HS-5 (cell line): Measurements from ENCODE around the gene SPSB1.

Experiments used
- DNase-seq: peaks from one replicate; pipeline ENCODE4 v3.0.0-alpha.2; 2012; ENCODE audit warnings: low read depth

Gene SPSB1

DNA sequence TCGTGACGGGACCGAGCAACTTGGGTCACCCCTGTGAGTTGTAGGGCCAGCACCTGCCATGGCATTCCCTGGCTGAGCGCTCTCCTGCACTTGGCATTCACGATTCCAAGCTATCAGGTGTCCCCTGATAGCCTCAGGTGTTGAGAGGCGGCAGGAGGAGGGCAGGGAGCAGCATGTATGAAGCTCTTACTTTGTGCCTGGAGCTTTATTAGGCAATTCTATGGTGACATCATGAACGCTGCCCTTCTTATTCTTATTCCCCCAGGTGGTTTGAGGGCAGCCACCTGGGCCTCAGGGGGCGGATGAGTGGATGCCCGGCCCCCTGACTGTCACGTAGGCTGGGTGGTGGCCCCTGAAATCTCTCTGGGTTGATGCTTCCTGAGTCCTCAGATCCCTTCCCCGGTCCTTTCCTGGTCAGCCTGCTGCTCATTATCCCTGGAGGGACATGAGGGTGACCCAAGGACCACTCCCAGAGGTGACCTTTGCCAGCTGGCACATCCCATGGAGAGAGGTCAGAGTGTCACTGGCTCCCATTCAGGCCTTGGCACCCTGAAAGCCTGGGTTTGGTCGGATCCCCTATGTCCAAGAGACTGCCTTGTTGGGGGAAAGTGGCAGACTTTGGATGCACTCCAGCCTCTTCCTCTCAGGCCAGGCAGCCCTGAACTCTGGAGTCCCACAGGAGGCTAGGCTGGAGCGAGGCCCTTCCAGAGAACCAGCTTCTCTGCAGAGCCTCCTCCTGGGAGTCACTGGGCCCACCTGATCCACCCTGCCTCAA is 51.9 kb downstream of the SPSB1 start:
- no peak for DNase-seq

DNA sequence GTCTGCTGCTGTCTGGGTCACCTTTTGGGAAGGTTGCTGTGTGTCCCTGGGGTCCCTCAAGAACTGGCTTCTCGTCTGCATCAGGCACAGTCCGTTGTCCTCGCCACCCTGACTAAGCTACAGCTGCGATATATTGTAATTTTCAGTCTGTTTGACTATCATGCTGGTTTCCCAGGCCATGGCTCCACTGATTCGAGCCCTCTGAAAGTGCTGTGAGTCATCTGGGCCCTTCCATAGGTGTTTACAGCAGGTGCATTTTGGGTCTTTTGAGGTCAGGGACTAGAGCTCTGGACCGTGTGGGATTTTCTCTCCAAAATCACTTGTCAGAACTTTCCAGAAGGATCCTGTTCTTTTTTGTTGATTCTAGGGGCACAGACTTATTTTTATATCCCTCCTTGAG is 52.8 kb downstream of the SPSB1 start:
- no peak for DNase-seq

DNA sequence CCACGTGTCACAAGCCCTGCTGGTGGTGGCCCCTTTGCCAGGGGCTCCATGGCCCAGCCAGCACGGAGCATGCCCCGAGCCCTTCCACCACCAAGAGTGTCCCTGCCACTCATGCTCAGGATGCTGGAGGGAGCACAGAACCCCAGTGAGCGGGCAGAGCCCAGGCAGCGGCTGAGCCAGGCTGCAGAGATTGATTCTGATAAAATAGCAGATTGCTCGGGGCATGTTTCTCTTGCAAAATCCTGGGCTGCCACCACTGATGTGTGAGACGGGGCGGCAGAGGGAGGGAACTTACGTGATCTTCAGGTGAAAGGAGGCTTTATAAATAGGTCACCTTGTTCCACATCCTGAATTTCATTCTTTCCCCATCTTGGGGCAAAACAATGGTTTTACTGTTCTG is 53.2 kb downstream of the SPSB1 start:
- DNase-seq = no peak

DNA sequence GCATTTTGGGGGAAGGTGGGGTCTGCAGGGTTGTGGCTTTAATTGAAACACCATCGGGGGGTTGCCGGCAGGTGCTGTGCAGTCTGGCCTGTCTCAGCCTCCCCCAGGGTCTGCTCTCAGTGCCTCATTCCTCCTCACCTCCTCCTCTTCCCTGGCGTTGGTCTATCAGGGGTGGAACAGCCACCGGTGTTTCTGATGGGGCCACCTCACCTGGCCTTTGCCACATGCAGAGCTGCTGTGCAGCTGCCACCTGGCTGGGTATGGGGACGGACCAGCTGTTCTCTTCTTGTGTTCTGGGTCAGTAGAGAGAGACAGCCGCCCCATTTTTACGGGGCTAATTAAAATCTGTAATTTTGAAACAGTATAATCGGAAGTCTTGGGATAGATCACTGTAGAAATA is 53.9 kb downstream of the SPSB1 start:
- no peak for DNase-seq

DNA sequence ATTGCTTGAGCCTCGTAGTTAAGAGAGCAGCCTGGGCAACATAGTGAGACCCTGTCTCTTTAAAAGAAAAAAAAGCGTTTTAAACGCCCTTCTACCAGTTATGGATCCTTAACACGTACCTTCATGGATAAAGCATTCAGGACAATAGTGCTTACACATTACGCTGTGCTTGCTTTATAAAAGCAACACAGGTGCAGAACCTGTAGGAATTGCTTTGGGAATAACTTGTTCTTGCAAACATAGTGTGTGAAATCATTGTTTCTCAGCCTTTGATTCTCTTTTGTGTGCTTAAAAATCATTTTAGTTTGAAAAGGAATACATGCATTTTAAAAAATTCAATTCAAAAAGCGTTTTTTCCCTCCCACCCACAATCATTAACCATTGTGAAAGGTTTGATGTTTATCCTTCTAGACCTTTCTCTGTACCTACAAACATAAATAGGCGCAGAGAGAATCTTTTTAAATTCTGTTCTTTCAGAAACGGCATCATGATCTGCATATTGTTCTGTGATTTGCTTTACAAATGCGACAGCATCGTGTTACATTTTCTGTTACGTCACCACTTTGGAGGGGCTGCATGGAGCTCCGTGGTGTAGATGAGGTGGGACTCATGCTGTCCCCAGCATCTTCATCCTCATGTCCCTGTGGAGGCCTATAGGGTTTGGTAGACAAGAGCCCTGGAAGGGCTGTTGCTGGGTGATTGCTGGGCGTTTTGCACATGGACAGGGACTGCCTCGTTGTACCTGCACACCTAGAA is 54.6 kb downstream of the SPSB1 start:
- DNase-seq = no peak

DNA sequence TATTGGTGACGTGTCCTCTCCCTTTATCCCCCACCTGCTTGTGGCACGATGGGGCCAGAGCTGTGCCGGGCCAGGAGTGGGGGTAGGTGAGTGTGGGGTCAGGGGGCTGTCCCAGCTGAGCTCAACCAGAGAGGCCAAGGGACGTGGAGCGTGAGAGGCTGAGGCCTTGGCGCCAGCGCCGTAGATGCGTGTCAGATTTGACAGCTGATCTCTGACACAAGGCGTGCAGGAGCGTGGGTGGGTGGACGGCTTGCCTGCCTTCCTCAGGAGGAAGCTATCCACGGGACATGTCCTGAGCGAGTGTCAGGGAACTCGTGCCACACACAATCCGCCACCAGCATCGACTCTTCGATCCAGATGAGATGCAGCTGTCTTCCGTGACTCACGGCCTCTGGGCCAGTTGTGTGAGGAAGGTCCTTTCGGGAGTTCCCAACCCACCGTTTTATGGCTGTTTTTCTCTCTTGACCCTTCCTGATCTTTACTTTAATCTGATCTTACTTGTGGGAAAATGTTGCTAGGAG is 56.7 kb downstream of the SPSB1 start:
- DNase-seq = no peak

DNA sequence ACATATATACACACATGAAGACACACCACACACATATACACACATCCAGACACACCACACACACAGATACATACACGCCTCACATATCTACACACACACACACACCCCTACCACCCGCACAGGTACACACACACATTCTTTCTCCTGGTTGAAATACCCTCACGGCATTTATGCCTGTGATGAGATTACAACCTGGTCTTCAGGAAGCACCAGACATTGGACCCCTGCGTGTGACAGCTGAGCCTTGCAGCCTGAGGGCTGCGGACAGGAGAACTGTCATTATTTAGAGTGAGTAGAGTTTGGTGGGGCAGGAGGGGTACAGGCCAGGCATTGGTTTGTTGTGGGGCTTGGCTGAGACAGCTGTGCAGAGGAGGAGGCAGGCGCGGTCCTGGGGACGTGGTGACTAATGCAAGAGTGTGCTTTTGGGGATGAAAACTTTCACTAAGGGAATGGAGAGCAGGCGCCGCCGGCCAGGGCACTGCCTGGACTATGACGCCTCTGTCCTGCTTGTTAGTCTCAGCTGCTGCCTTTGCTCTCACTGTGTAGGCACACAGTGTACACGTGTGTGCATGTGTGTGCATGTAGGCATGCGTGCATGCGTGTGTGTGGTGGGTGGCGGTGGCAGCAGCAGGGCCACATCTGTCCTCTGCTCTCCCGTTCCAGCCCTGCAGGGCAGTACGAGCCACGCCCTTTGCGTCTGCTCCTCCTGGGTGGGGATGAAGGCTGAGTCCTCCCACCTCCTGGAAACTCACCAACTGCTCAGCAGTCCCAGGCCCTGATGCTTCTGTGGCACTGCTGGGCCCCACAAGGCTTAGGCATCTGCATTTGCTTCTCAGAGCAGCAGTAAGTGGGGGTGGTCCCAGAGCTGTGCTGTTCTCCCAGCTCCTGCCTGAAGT is 57.6 kb downstream of the SPSB1 start:
- DNase-seq = no peak

DNA sequence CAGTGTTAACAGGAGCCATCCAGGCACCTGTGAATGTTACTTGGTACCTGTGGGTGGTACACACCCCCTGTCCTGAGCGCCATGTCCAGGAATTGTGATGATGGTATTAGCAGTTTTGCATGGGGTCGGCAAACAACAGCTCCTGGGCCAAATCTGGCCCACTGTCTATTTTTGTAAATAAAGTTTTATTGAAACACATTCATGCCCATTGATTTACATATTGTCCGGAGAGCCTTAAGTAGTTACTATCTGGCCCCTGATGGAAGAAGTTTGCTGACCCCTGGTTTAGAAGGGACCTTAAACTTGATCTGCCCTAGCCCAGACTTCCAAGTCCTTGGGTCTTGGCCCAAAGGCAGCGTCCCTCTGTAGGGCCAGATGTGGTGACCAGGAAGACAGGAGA is 58.3 kb downstream of the SPSB1 start:
- DNase-seq = no peak

DNA sequence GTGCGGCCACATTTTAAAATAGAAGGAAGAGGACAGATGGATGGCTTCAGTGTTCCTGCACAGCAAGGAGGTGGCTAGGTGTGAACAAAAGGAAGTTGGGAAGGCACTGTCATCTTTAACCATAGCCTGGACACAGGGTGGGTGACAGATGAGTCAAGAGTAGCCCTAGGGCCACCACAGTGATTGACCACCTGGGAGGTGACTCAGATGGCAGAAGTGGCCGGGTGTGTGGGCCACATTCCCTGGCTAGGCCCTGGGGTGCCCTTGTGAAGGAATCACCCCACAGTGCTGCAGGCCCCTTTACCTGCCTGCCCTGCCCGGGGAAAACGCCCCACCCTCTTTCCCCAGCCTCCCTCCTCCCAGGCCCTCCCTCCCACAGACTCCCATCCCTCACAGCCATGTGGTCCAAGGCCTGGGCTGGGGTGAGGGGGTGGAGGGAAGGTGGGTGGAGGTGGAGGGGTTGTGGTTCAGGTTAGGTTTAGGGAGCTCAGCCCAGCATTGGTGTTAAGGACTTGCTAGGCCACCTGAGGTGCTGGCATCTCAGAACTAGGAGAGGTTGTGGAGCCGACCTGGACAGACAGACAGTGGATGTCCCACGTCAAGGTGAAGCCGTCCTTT is 59.1 kb downstream of the SPSB1 start:
- DNase-seq = no peak

DNA sequence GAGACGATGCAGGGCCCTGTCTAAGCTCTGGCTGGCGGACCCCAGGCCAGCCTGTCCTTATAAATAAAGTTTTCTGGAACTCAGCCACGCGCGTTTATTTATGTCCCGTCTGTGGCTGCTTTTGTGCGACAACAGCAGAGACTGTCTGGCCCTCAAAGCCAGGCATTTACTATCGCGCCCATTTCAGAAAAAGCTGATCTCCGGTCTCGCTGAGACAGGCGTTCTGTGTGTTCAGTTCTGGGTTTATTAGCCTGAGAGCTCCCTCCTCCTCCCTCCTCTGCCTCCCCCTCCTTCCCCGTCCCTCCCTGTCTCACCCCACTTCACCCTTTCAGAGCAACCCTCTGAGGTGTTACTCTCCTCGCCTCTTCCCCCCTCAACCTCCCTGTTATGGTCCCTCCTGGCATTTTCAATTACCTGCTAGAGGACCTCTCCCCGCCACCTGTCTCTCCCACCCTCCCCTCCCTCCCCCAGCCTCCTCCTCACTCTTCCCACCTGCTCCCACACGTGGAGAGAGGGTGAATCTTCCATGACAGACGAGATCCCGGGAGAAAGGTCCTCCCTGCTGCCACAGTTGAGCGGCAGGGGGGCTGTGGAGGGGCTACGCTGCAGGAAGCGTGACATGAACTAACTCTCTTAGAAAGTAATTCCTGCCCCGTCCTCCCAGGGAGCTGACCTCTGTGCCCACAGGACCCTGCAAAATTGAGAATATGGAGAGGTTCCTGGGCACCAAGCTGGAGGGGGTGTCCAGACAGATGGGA is 59.9 kb downstream of the SPSB1 start:
- no peak for DNase-seq

DNA sequence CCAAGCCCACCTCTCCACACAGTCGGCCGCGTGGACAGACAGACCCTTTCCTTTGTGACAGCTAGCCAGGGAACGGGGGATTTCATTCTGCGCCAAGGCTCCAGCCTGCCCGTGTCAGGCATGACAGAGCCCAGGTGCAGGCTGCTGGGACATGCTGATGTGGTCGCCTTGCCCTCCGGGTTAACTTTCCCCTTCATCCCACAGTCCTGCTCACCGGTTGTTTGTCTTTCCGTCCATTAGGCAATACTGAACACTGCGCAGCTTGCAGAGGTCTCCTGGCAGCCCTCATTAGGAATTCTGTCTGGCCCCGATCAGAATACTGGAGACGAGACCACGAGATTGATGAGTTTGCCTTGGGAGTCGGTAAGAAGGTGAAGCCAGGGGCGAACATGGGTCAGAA is 62.8 kb downstream of the SPSB1 start:
- DNase-seq = no peak

DNA sequence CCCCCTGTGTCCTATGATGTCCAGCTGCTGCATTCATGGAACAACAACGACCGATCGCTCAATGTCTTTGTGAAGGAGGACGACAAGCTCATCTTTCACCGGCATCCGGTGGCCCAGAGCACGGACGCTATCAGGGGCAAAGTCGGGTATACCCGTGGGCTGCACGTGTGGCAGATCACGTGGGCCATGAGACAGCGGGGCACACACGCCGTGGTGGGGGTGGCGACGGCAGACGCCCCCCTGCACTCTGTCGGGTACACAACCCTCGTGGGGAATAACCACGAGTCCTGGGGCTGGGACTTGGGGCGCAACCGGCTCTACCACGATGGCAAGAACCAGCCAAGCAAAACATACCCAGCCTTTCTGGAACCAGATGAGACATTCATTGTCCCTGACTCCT is 63.3 kb downstream of the SPSB1 start:
- no peak for DNase-seq

DNA sequence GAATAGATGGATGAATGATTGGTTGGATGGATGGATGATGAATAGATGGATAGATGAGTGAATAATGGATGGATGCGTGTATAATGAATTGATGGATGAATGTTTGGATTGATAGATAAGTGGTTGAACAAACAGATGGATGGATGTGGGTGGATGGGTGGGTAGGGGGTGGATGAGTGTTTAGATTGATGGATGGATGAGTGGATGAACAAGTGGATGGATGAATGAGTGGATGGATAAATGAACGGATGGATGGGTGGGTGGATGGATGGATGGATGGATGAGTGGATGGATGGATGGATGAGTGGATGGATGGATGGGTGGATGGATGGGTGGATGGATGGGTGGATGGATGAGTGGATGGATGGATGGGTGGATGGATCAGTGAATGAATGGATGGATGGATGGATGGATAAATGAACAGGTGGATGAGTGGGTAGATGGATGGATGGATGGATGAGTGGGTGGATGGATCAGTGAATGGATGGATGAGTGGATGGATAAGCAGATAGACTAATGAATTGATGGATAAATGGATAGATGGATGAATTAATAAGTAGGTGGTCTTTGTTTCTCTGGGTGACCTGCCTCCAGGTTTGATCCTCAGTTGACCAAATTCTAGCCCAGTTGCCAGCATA is 64.3 kb downstream of the SPSB1 start:
- no peak for DNase-seq

DNA sequence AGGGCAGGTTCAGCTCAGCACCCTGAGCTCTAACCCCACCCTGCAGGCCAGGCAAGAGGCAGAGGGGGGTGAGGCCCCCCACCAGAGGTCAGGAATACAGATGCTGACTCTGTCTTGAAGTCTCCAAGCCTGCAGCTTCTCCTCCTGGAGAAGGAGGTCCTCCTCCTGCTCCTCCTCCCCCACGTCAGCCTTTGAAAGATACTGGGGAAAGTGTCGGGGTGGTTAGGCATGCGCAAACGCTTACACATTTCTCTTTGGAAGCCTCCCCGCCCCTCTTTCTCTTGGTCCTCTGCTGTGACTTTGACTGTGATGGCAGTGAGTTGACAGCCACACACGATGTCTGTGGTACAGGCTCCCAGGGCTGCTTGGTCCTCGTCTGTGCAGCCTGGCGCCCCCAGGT is 65.3 kb downstream of the SPSB1 start:
- no peak for DNase-seq

DNA sequence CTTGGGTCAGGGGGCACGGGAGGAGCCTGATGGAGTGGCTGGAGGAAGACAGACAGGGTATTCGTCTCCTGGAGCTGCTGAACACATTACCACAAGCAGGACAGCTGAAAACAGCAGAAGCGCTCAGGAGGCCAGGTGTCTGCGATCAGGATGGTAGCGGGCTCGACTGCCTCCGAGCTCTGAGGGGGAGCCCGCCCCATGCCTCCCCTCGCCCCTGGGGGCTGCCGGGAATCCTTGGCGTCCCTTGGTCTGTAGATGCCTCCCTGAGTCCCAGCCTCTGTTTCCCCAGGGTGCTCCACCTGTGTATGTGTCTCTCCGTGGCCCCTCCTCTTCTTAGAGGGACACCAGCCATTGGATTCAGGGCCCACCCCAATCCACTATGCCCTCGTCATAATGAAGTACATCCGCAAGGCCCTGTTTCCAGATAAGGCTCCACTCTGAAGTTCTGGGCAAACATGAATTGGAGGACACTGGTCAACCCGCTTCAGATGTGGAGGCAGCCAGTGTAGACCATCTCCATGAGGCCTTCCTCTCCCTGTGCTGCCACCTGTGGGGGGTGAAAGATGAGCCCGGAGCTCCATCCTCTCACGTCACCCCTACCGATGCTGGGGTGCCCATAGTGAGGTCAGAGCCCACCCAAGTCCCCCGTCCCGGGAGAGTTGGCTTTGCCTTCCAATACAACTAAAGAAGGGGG is 67.8 kb downstream of the SPSB1 start:
- DNase-seq = no peak

DNA sequence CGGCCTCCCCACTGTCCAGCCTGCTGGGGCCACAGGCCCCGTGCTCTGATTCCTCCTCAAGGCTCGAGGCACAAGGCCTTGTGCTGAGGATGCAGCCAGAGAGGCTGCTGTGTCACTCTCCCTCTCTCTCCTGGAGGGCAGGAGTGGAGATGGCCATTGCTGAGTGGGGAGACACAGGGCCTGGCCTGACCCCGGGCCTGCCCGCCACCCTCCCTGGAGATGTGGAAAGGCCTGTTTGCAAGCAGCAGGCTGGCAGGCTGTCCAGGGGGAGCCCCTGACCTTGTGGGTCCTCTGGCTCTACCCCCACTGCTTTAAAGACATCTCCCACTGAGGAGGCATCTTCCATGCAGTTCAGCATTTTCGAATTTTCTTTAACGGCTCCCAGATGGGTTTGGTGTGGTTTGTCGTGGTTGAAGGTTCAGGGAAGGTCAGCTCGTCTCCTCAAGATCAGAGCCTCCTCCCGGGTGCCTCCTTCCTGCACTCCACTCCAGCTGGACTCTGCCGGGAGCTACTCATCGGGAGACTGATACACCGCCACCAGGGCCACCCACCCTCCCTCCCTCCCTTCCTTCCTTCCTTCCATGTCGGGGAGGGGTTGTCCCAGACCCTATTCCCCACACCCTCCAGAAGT is 69.1 kb downstream of the SPSB1 start:
- DNase-seq = no peak

DNA sequence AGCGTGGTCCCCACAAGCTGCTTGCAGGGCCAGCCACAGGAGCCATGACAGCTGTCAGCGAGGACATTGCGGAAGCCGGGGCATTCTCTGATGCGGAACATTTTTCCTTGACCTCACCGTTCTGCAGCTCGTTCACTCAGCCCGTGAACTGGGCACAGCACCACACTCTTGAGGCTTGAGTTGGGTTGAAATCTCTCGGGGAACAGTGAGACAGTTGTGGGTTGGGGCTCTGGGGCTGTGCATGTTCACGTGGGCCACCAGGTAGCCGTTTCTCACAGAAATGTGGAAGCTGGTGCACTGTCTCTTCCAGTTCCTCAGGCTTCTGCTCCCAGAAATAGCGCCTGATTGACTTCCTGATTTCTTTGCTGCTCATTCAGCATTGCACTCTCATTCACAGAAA is 69.8 kb downstream of the SPSB1 start:
- DNase-seq = no peak

DNA sequence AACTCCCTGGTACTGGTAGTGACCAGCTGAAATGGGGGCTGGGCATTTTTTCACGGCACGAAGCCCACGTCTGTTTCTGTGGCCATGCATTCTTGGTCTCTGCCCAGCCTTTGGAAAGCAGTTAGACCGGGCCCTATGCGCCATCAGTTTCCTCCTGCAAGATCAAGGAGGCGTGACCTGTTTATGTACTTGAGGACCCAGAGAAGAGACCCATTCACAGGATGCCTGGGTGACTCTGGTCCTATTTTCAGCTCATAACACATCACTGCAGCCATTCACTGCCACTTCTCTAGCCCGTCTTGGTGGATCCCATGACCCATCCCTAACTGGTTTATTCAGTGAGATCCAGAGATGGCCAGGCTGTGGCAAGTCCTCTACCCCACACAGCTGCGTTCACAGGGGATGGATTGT is 70.4 kb downstream of the SPSB1 start:
- no peak for DNase-seq

DNA sequence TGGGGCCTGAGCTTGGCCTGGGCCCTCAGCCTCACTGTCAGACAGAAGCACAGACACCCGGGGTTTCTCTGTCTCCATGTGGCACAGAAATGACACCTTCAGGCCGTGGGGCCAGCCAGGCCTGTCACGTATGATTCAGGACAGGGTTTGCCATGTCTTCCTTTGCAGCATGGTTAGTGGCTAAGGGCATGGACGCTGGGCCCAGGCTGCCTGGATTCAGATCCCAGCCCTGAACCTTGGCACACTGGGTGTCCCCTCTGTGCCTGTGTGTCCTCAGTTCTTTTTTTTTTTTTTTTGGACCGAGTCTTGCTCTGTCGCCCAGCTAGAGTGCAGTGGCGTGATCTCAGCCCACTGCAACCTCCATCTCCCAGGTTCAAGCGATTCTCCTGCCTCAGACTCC is 73.6 kb downstream of the SPSB1 start:
- no peak for DNase-seq
